Body of pancreas (tissue), 4 donors: ENCODE measurements around the gene UBE2Q1. TPM values are rescaled to one million over a fixed set of nuclear protein-coding genes. Genes with fewer than 3 reads are reported as not detected.

Experiments
- ATAC-seq: fragments of 150-250 bp; one replicate; pipeline ENCODE4 v1.9.1; 2016
- DNase-seq, 4 donors: peaks; one replicate each; pipeline ENCODE4 v3.0.0-alpha.2; 2019
- H3K27ac ChIP-seq, 4 donors: fragments of 200-600 bp; sonication (generic); 1 replicate in 3 of 4; 2 replicates in 1 of 4; pipeline versions ENCODE4 v1.5.1 to v1.6.1; 2016 to 2019; ENCODE audit warnings: mild to moderate bottlenecking in 1 of 4, mixed read lengths in 1 of 4, moderate library complexity in 1 of 4
- H3K27me3 ChIP-seq, 2 donors: fragments of 200-600 bp; sonication (generic); one replicate each; pipeline ENCODE4 v1.6.0; 2016; ENCODE audit warnings: mild to moderate bottlenecking in 1 of 2
- H3K36me3 ChIP-seq, 2 donors: fragments of 200-600 bp; sonication (generic); replicated peaks in 1 of 2; 2 replicates each; pipeline ENCODE4 v1.5.1; 2016; ENCODE audit warnings: low read depth in 2 of 2; ENCODE audit not compliant: insufficient read depth in 1 of 2
- H3K4me1 ChIP-seq: fragments of 200-600 bp; sonication (generic); one replicate; pipeline ENCODE4 v1.6.0; 2016
- H3K4me3 ChIP-seq, 2 donors: fragments of 200-600 bp; sonication (generic); 1 replicate in 1 of 2; 2 replicates in 1 of 2; pipeline ENCODE4 v1.5.1; 2016 to 2019
- H3K9me3 ChIP-seq, 3 donors: fragments of 200-600 bp; sonication (generic); 1 replicate in 2 of 3; 2 replicates in 1 of 3; pipeline ENCODE4 v1.5.1; 2016
- CTCF ChIP-seq, 7 experiments: fragments of 450-650 bp in 4 of 7; fragments of 200-600 bp in 3 of 7; sonication (generic) in 3 of 7; IDR thresholded peaks; one replicate each; pipeline ENCODE4 v1.5.1; 2016 to 2019; ENCODE audit warnings: antibody characterized with exemption in 7 of 7
- POLR2A ChIP-seq, 3 donors: fragments of 450-650 bp; IDR thresholded peaks; one replicate each; pipeline ENCODE4 v1.6.1; 2016; ENCODE audit warnings: antibody characterized with exemption in 3 of 3, mild to moderate bottlenecking in 2 of 3
- WGBS, 2 donors: methylation state at CpG; one replicate each; pipeline ENCODE4 v1.1.5; 2017; 5-methylcytosine and 5-hydroxymethylcytosine counted together
- intact Hi-C: fragments of 100-400 bp; cut with DNase I; formaldehyde crosslinking; loops from one replicate; pipeline ENCODE4 v1.15.1; 2023
- total RNA-seq, 2 donors: library from RNA; depleted of rRNA; stranded (reverse); fragments of >200 nt; gene quantifications; one replicate each; pipeline ENCODE4 v1.1.0, GENCODE V29; 2016

The UBE2Q1 gene
- total RNA-seq, 2 donors from 2014 or later, result 19.8 to 25.7 TPM

DNA sequence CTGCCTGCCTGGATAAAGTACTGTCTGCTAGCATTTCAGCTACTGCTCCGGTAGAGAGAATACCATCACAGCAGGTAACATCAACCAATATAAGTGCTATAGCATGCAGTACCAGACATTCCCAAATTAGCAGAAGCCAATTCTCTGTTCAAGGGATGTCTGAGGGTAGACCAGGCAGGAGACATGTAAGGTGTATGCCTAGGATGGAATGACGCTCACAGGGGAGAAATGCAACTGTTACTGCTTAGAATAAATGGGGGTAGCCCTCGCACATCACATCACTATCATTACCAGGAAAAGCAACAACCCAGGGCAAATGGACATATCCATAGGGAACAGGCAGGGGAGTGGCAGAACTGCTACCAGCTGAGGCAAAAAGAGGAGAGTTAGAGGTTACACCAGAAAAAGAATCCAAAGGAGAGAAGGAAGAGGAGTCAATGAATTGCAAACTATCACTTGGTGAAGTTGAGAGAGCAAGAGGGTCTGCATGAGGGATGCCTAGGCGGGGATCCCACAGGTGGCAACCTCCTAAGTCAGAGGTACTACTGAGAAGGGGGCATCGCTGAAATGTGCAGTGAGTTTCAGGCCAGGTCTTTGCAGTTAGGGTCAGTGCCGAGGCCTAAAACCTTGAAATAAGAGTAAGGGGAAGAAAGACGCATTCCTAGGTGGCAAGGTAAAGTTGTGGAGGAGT is 1.1 kb downstream of the UBE2Q1 start:
- TF ChIP-seq CTCF (IDR thresholded peaks at IDR 0.05) (no peak), POLR2A (IDR thresholded peaks at IDR 0.05) (no peak)
- Histone ChIP-seq H3K27ac (peak overlapping the region in 3 of 4 donors; percentile 71 to 96 (median 90)), H3K27me3 (no peaks in the 10 kb centered on the region), H3K4me1 (peaks cover 30% of the 10 kb centered on the region), H3K4me3 (peak overlapping the region; percentile 78 to 93), H3K9me3 (no peaks in the 10 kb centered on the region), H3K36me3 (peaks cover 19 to 28% of the 10 kb centered on the region in 2 donors)
- 4 to 9% methylated on average over 7 of the region's 7 CpGs for WGBS, 2 donors
- intact Hi-C loops, result no loop called here
- no peak for DNase-seq
- no peak for ATAC-seq

DNA sequence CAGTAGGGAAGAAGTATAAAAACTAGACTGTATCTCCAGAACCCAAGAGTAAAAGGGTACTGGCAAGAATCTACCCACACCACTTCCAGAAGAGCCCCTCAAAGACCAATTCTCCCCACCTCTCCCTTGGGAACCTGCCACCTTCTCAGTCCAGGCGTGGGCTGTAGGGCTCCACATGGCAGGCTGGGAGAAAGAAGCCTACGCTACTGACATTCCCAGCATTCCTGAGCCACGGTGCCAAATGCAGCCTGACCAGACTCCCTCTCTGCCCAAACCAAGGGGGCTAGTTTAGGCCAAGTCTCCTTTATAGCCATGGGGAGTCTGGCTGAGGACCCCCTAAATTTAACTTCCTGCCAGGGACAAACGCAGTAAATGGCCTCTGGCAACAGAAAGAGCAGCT is 2.0 kb downstream of the UBE2Q1 start:
- no peak overlapping the region for H3K4me3 ChIP-seq
- peaks cover 19 to 37% of the 10 kb centered on the region in 2 donors for H3K36me3 ChIP-seq
- no peak for TF ChIP-seq CTCF (IDR thresholded peaks at IDR 0.05)
- TF ChIP-seq POLR2A (IDR thresholded peaks at IDR 0.05), result no peak
- WGBS, 2 donors, result 21 to 31% methylated on average over 2 to 4 of the region's 4 CpGs
- ATAC-seq (no peak), DNase-seq (peak in 2 of 4 donors; percentile 22 to 27)
- H3K4me1 ChIP-seq, result peaks cover 30% of the 10 kb centered on the region
- H3K9me3 ChIP-seq, result no peaks in the 10 kb centered on the region
- peak overlapping the region in 3 of 4 donors; percentile 1 to 96 (median 90) for H3K27ac ChIP-seq
- intact Hi-C loops, result no loop called here
- H3K27me3 ChIP-seq, result no peaks in the 10 kb centered on the region

- intact Hi-C loops, result no loop called here
- Histone ChIP-seq H3K27ac (no peak overlapping the region), H3K9me3 (no peaks in the 10 kb centered on the region), H3K4me3 (no peak overlapping the region), H3K4me1 (peaks cover 40% of the 10 kb centered on the region), H3K27me3 (no peaks in the 10 kb centered on the region), H3K36me3 (peaks cover 27 to 52% of the 10 kb centered on the region in 2 donors)
- TF ChIP-seq POLR2A (IDR thresholded peaks at IDR 0.05), result no peak
- no peak for TF ChIP-seq CTCF (IDR thresholded peaks at IDR 0.05)
- no peak for ATAC-seq
- DNase-seq, result no peak
- WGBS, 2 donors, result 67 to 72% methylated on average over 12 of the region's 12 CpGs
These were observed 5.1 kb downstream of the UBE2Q1 start for GRCh38 chr1:154553056-154554030.

DNA sequence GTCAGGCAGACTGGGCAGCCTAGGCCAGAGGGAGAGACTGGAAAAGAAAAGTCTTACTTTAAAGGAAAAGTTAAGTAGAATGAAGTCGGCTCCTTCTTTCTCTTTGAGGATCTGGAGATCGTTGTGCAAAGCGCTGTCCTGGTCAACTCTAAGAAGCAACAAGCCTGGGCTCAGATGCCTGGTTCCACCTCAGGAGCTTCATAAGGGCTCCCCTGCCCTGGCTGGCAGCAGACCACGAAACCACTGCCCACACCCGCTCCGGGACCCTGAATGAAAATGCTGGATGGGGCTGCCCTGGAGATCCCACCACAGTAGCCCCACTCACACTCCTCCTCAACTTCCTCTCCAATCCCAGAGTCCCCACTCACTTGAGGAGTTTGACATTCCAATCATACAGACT is 6.4 kb downstream of the UBE2Q1 start:
- ATAC-seq (no peak), DNase-seq (no peak)
- whole genome bisulfite sequencing, 2 donors, result 93 to 98% methylated on average over 6 of the region's 6 CpGs
- Histone ChIP-seq H3K27me3 (no peaks in the 10 kb centered on the region), H3K27ac (no peak overlapping the region), H3K4me1 (peaks cover 47% of the 10 kb centered on the region), H3K4me3 (no peak overlapping the region), H3K36me3 (peaks cover 27 to 52% of the 10 kb centered on the region in 2 donors), H3K9me3 (no peaks in the 10 kb centered on the region)
- intact Hi-C loops, result no loop called here
- no peak for TF ChIP-seq POLR2A (IDR thresholded peaks at IDR 0.05)
- no peak for TF ChIP-seq CTCF (IDR thresholded peaks at IDR 0.05)
